Measurements from ENCODE around the gene CSNK2A1. TPM values are rescaled to one million over a fixed set of nuclear protein-coding genes. Genes with fewer than 3 reads are reported as not detected.

The CSNK2A1 gene
- total RNA-seq, 2 donors from 2014 or later = 83.9 to 90.7 TPM

DNA sequence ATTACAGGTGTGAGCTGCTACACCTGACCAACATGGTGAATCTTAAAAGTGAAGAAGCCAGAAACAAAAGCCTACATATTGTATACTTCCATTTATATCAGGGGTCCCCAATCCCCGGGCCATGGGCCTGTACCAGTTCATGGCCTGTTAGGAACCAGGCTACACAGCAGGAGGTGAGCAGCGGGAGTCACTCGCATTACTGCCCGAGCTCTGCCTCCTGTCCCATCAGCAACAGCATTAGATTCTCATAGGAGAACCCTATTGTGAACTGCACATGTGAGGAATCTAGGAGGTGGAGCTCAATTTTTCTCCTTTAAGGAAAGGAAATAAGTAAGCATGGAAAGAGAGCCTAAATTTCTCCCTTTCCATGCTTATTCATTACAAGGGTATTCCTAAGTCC is 21.7 kb downstream of the CSNK2A1 start:
- H3K27me3 ChIP-seq (replicated peaks; ENCODE audit: insufficient read depth) = no peaks in the 10 kb centered on the region
- DNase-seq (ENCODE audit: low spot score) (no peak), ATAC-seq (ENCODE audit: insufficient number of reproducible peaks, low FRiP score, low read depth) (no peak)
- TF ChIP-seq, protein P1, sequence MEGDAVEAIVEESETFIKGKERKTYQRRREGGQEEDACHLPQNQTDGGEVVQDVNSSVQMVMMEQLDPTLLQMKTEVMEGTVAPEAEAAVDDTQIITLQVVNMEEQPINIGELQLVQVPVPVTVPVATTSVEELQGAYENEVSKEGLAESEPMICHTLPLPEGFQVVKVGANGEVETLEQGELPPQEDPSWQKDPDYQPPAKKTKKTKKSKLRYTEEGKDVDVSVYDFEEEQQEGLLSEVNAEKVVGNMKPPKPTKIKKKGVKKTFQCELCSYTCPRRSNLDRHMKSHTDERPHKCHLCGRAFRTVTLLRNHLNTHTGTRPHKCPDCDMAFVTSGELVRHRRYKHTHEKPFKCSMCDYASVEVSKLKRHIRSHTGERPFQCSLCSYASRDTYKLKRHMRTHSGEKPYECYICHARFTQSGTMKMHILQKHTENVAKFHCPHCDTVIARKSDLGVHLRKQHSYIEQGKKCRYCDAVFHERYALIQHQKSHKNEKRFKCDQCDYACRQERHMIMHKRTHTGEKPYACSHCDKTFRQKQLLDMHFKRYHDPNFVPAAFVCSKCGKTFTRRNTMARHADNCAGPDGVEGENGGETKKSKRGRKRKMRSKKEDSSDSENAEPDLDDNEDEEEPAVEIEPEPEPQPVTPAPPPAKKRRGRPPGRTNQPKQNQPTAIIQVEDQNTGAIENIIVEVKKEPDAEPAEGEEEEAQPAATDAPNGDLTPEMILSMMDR (IDR thresholded peaks at IDR 0.05) = no peak
- H3K36me3 ChIP-seq = peaks cover 25% of the 10 kb centered on the region
- peaks cover 0 to 3% of the 10 kb centered on the region in 2 donors for H3K4me1 ChIP-seq (ENCODE audit: control insufficient read depth in 1 of 2, low read depth in 2 of 2)
- H3K4me3 ChIP-seq = no peak overlapping the region
- H3K27ac ChIP-seq = no peak overlapping the region
- peaks cover 16% of the 10 kb centered on the region for H3K9me3 ChIP-seq

DNA sequence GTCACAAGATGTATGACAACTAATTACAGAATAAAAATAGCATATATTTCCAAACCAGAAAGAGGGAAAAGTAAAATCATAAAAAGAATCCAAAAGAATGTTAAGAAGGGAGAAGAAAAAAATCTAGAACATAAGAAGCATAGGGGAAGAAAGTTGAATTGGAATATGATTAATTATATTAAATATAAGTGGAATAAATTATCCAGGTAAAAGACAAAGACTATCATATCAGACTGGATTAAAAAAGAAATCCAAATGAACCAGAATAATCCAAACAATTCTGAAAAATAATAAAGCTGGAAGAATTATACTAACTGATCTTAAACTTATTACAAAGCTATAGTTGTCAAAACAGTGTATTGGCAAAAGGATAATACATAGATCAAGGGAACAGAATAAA is 23.6 kb downstream of the CSNK2A1 start:
- H3K9me3 ChIP-seq = peaks cover 16% of the 10 kb centered on the region
- no peak overlapping the region for H3K4me3 ChIP-seq
- H3K27me3 ChIP-seq (replicated peaks; ENCODE audit: insufficient read depth) = no peaks in the 10 kb centered on the region
- peaks cover 0 to 14% of the 10 kb centered on the region in 2 donors for H3K4me1 ChIP-seq (ENCODE audit: control insufficient read depth in 1 of 2, low read depth in 2 of 2)
- H3K27ac ChIP-seq = no peak overlapping the region
- no peak for ATAC-seq (ENCODE audit: insufficient number of reproducible peaks, low FRiP score, low read depth)
- no peak for DNase-seq (ENCODE audit: low spot score)
- H3K36me3 ChIP-seq = peaks cover 15% of the 10 kb centered on the region
- TF ChIP-seq, protein P1 (IDR thresholded peaks at IDR 0.05) = no peak

DNA sequence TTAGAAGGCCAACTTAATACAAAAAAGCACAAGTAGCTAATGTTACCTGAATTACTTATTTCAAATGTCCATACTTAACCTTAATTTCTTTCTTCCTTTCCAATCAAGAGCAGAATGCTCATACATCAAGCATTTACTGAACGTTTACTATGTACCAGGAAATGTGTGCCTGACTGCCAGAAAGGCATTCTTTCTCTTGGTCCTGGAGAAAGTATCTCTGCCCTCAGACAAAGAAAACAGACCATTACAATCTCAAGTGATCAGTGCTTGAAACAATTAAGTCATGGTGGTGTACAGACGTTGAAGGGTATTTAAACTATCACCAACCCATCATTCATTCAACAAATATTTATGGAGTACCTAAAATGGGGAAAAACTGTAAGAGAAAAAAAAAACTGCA is 26.4 kb downstream of the CSNK2A1 start:
- Histone ChIP-seq H3K27me3 (replicated peaks; ENCODE audit: insufficient read depth) (no peaks in the 10 kb centered on the region), H3K4me1 (ENCODE audit: control insufficient read depth in 1 of 2, low read depth in 2 of 2) (peaks cover 0 to 14% of the 10 kb centered on the region in 2 donors), H3K36me3 (peaks cover 8% of the 10 kb centered on the region), H3K9me3 (peaks cover 16% of the 10 kb centered on the region), H3K4me3 (no peak overlapping the region), H3K27ac (no peak overlapping the region)
- no peak for DNase-seq (ENCODE audit: low spot score)
- TF ChIP-seq, protein P1 (IDR thresholded peaks at IDR 0.05) = no peak
- no peak for ATAC-seq (ENCODE audit: insufficient number of reproducible peaks, low FRiP score, low read depth)

DNA sequence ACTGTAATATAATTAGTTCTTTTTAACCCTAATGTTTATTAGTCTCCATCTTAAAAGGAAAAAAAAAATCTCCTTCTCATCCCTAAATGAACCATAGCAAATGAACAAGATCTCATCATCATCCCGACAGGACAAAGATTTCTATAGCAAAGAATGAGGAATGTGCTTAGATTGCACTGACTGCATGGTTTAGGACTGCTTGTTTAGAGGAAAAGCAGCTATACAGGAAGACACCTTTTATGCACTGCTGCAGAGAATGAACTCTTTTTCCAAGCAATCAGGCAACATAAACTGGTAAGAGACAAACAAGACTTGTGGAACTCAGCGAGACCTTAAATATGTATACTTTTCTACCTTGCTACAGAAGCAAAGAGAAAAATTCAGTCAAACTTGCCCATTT is 26.8 kb downstream of the CSNK2A1 start:
- ATAC-seq (ENCODE audit: insufficient number of reproducible peaks, low FRiP score, low read depth) = no peak

DNA sequence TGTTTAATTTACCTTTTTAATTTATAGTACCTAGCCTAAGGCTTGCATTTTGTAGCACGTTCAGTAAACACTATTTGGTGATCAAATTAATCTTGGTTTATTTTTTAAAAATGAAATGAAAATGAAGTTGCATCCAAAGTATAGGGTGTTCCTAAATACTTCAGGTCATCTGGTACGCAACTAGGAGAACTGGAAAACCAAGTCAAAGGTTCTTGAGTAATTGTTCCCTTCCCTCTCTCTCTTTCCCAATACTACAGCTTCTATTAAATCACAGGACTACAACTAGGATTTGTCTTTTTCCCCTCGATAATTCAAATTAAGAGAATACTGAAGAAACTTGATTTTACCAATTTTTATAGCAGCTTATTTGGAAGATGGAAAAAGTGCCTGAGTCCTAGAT is 27.9 kb downstream of the CSNK2A1 start:
- DNase-seq (ENCODE audit: low spot score) (no peak), ATAC-seq (ENCODE audit: insufficient number of reproducible peaks, low FRiP score, low read depth) (no peak)
- no peak overlapping the region for H3K4me3 ChIP-seq
- H3K9me3 ChIP-seq = peaks cover 14% of the 10 kb centered on the region
- TF ChIP-seq, protein P1 (IDR thresholded peaks at IDR 0.05) = no peak
- peaks cover 3% of the 10 kb centered on the region for H3K36me3 ChIP-seq
- no peak overlapping the region for H3K27ac ChIP-seq
- H3K4me1 ChIP-seq (ENCODE audit: control insufficient read depth in 1 of 2, low read depth in 2 of 2) = peaks cover 0 to 14% of the 10 kb centered on the region in 2 donors
- no peaks in the 10 kb centered on the region for H3K27me3 ChIP-seq (replicated peaks; ENCODE audit: insufficient read depth)

More for the DNA sequence above, 26.8 kb downstream of the CSNK2A1 start:
- TF ChIP-seq, protein P1 (IDR thresholded peaks at IDR 0.05) = no peak
- Histone ChIP-seq H3K27me3 (replicated peaks; ENCODE audit: insufficient read depth) (no peaks in the 10 kb centered on the region), H3K27ac (no peak overlapping the region), H3K4me3 (no peak overlapping the region), H3K9me3 (peaks cover 16% of the 10 kb centered on the region), H3K4me1 (ENCODE audit: control insufficient read depth in 1 of 2, low read depth in 2 of 2) (peaks cover 0 to 14% of the 10 kb centered on the region in 2 donors), H3K36me3 (peaks cover 6% of the 10 kb centered on the region)
- no peak for DNase-seq (ENCODE audit: low spot score)

All from thoracic aorta (tissue), 2 donors.